ENCODE results near the gene MRPL36. TPM values are rescaled to one million over a fixed set of nuclear protein-coding genes. Genes with fewer than 3 reads are reported as not detected.

MRPL36 gene
- total and polyA plus RNA-seq, 9 donors, result 26.8 to 60.7 (median 34.0) TPM

- no peaks in the 10 kb centered on the region for H3K36me3 ChIP-seq
- DNase-seq, result no peak
Measured at GRCh38 chr5:1824903-1825841, 25.5 kb upstream of the MRPL36 start.

GRCh38 chr5:1824109-1824821, 24.6 kb upstream of the MRPL36 start:
- no peaks in the 10 kb centered on the region for H3K36me3 ChIP-seq
- no peak for DNase-seq
- TF ChIP-seq CTCF (IDR thresholded peaks at IDR 0.05), result no peak
- no peak for TF ChIP-seq EP300 (IDR thresholded peaks at IDR 0.05)
- no peak for TF ChIP-seq POLR2A (IDR thresholded peaks at IDR 0.05)
- intact Hi-C loops (cut with DNase I), result no loop called here
- WGBS, 3 donors, result 86 to 93% (median 92%) methylated on average over 19 to 25 of the region's 25 CpGs
- H3K27me3 ChIP-seq, result no peaks in the 10 kb centered on the region
- H3K4me1 ChIP-seq (ENCODE audit: insufficient read depth), result no peaks in the 10 kb centered on the region
- H3K9me3 ChIP-seq, result no peaks in the 10 kb centered on the region
- H3K27ac ChIP-seq, result no peak overlapping the region
- no peak overlapping the region for H3K4me3 ChIP-seq

More at GRCh38 chr5:1824903-1825841, 25.5 kb upstream of the MRPL36 start:
- TF ChIP-seq POLR2A (IDR thresholded peaks at IDR 0.05), result no peak
- no peak for TF ChIP-seq CTCF (IDR thresholded peaks at IDR 0.05)
- no peak for TF ChIP-seq EP300 (IDR thresholded peaks at IDR 0.05)
- H3K27ac ChIP-seq, result no peak overlapping the region
- intact Hi-C loops (cut with DNase I), result no loop called here
- whole genome bisulfite sequencing, 3 donors, result 93 to 95% (median 94%) methylated on average over 27 of the region's 27 CpGs
- H3K4me3 ChIP-seq, result no peak overlapping the region
- no peaks in the 10 kb centered on the region for H3K9me3 ChIP-seq
- H3K4me1 ChIP-seq (ENCODE audit: insufficient read depth), result no peaks in the 10 kb centered on the region
- no peaks in the 10 kb centered on the region for H3K27me3 ChIP-seq

GRCh38 chr5:1823381-1824034, 23.9 kb upstream of the MRPL36 start:
- H3K27ac ChIP-seq, result no peak overlapping the region
- no peaks in the 10 kb centered on the region for H3K4me1 ChIP-seq (ENCODE audit: insufficient read depth)
- H3K36me3 ChIP-seq, result no peaks in the 10 kb centered on the region
- DNase-seq, result no peak
- no peaks in the 10 kb centered on the region for H3K9me3 ChIP-seq
- TF ChIP-seq CTCF (IDR thresholded peaks at IDR 0.05) (no peak), POLR2A (IDR thresholded peaks at IDR 0.05) (no peak), EP300 (IDR thresholded peaks at IDR 0.05) (no peak)
- no peak overlapping the region for H3K4me3 ChIP-seq
- no peaks in the 10 kb centered on the region for H3K27me3 ChIP-seq
- intact Hi-C loops (cut with DNase I), result no loop called here
- WGBS, 3 donors, result 83 to 96% (median 96%) methylated on average over 12 of the region's 12 CpGs

DNA sequence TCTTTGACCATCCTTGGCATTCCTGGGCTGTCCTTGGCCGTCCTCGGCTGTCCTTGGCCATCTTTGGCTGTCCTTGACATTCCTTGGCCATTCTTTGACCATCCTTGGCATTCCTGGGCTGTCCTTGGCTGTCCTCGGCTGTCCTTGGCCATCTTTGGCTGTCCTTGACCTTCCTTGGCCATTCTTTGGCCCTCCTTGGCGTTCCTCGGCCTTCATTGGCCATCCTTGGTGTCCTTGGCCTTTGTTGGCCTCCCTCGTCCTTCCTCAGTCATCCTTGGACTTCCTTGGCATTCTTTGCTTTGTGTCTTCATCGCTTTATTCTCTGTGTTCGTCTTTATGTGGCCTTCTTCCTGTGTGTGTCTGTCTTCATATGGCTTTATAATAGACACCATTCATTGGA, 22.2 kb upstream of the MRPL36 start:
- Histone ChIP-seq H3K27ac (no peak overlapping the region), H3K9me3 (no peaks in the 10 kb centered on the region), H3K27me3 (no peaks in the 10 kb centered on the region), H3K36me3 (no peaks in the 10 kb centered on the region), H3K4me1 (ENCODE audit: insufficient read depth) (no peaks in the 10 kb centered on the region), H3K4me3 (no peak overlapping the region)
- WGBS, 3 donors, result 85 to 92% (median 88%) methylated on average over 8 of the region's 8 CpGs
- TF ChIP-seq CTCF (IDR thresholded peaks at IDR 0.05), result no peak
- no peak for TF ChIP-seq POLR2A (IDR thresholded peaks at IDR 0.05)
- TF ChIP-seq EP300 (IDR thresholded peaks at IDR 0.05), result no peak
- intact Hi-C loops (cut with DNase I), result no loop called here
- DNase-seq, result no peak

All from ovary (tissue), 9 donors.